HG02938 (cell line): ENCODE measurements around the gene DENND2D.

Experiments used
- ATAC-seq: cut with Tn5 transposase; IDR thresholded peaks from one replicate; pipeline ENCODE4 v1.9.1; 2021; ENCODE audit warnings: mild to moderate bottlenecking, moderate library complexity; ENCODE audit not compliant: unreplicated experiment

DENND2D gene

GRCh38 chr1:111199881-111200801 is at the start of gene DENND2D:
DENND2D (minus strand) TSS chr1:111200646; CDS start chr1:111200459, 187 bp downstream.
- no peak for ATAC-seq

GRCh38 chr1:111249960-111250359 is 49.5 kb upstream of the DENND2D start:
- no peak for ATAC-seq

GRCh38 chr1:111247125-111247838 is 46.8 kb upstream of the DENND2D start:
- no peak for ATAC-seq

GRCh38 chr1:111242805-111243523 is 42.5 kb upstream of the DENND2D start:
- ATAC-seq: no peak

GRCh38 chr1:111241797-111242196 is 41.4 kb upstream of the DENND2D start:
- ATAC-seq: no peak

GRCh38 chr1:111238056-111238795 is 37.8 kb upstream of the DENND2D start:
- ATAC-seq: no peak

- ATAC-seq: no peak
These were observed 36.4 kb upstream of the DENND2D start for GRCh38 chr1:111236806-111237205.

GRCh38 chr1:111236379-111236778 is 35.9 kb upstream of the DENND2D start:
- ATAC-seq: no peak

- no peak for ATAC-seq
These were observed 34.4 kb upstream of the DENND2D start for GRCh38 chr1:111234866-111235265.

GRCh38 chr1:111234258-111234657 is 33.8 kb upstream of the DENND2D start:
- ATAC-seq: no peak

- ATAC-seq: no peak
These were observed 31.7 kb upstream of the DENND2D start for GRCh38 chr1:111232134-111232533.

- no peak for ATAC-seq
These were observed 28.3 kb upstream of the DENND2D start for GRCh38 chr1:111228748-111229126.

- no peak for ATAC-seq
These were observed 27.7 kb upstream of the DENND2D start for GRCh38 chr1:111227851-111228747.

- no peak for ATAC-seq
These were observed 27.0 kb upstream of the DENND2D start, which contains the start of gene CHI3L2 for GRCh38 chr1:111227434-111227833. CHI3L2 (plus strand) TSS chr1:111227713; CDS start chr1:111227730, 17 bp downstream.

- no peak for ATAC-seq
These were observed 25.4 kb upstream of the DENND2D start for GRCh38 chr1:111225717-111226400.

- no peak for ATAC-seq
These were observed 24.6 kb upstream of the DENND2D start for GRCh38 chr1:111225091-111225490.

GRCh38 chr1:111223126-111223685 is 22.8 kb upstream of the DENND2D start:
- no peak for ATAC-seq

- ATAC-seq: no peak
These were observed 22.1 kb upstream of the DENND2D start for GRCh38 chr1:111222308-111223125.
